PFSK-1 (cell line): ENCODE results near the gene ARHGAP44.

Experiments used
- POLR2AphosphoS5 ChIP-seq: IDR thresholded peaks from 2 replicates; pipeline ENCODE4 v1.6.1; 2012; ENCODE audit warnings: low read depth, mild to moderate bottlenecking, control low read depth, low read length, moderate library complexity
- SIN3A ChIP-seq: IDR thresholded peaks from 2 replicates; pipeline ENCODE4 v1.6.1; 2012; ENCODE audit warnings: mild to moderate bottlenecking, low read length, moderate library complexity, borderline replicate concordance; ENCODE audit not compliant: insufficient read depth
- TAF1 ChIP-seq: IDR thresholded peaks from 2 replicates; pipeline ENCODE4 v1.6.1; 2012; ENCODE audit warnings: low read length, control low read depth, borderline replicate concordance; ENCODE audit not compliant: insufficient read depth
- TF ChIP-seq, protein P1 (sequence below), 2 experiments: IDR thresholded peaks; 2 replicates each; pipeline versions ENCODE4 v1.6.1 to v1.8.0; 2011 to 2012; ENCODE audit warnings: low read depth in 2 of 2, low read length in 2 of 2, control low read depth in 1 of 2, inconsistent platforms in 1 of 2, mild to moderate bottlenecking in 1 of 2, moderate library complexity in 1 of 2; ENCODE audit not compliant: insufficient read depth in 1 of 2

DNA sequence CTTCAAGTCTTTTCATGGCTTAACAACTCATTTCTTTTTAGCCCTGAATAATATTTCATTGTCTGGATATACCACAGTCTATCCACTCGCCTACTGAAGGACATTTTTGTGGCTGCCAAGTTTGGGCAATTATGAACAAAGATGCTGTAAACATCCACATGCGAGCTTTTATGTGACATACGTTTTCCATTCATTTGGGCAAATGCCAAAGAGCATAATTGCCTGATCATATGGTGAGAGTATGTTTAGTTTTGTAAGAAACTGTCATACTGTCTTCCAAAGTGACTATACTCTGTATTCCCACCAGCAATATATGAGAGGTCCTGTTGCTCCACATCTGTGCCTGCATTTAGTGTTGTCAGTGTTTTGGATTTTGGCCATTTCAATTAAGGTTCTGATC is 147.2 kb downstream of the ARHGAP44 start:
- TF ChIP-seq TAF1: no peak
- TF ChIP-seq, protein P1, sequence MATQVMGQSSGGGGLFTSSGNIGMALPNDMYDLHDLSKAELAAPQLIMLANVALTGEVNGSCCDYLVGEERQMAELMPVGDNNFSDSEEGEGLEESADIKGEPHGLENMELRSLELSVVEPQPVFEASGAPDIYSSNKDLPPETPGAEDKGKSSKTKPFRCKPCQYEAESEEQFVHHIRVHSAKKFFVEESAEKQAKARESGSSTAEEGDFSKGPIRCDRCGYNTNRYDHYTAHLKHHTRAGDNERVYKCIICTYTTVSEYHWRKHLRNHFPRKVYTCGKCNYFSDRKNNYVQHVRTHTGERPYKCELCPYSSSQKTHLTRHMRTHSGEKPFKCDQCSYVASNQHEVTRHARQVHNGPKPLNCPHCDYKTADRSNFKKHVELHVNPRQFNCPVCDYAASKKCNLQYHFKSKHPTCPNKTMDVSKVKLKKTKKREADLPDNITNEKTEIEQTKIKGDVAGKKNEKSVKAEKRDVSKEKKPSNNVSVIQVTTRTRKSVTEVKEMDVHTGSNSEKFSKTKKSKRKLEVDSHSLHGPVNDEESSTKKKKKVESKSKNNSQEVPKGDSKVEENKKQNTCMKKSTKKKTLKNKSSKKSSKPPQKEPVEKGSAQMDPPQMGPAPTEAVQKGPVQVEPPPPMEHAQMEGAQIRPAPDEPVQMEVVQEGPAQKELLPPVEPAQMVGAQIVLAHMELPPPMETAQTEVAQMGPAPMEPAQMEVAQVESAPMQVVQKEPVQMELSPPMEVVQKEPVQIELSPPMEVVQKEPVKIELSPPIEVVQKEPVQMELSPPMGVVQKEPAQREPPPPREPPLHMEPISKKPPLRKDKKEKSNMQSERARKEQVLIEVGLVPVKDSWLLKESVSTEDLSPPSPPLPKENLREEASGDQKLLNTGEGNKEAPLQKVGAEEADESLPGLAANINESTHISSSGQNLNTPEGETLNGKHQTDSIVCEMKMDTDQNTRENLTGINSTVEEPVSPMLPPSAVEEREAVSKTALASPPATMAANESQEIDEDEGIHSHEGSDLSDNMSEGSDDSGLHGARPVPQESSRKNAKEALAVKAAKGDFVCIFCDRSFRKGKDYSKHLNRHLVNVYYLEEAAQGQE (IDR thresholded peaks at IDR 0.05; ENCODE audit: insufficient read depth in 1 of 2, low read depth in 2 of 2, low read length in 2 of 2): no peak
- no peak for TF ChIP-seq SIN3A
- TF ChIP-seq POLR2AphosphoS5: no peak
